HG03159 (cell line): Measurements from ENCODE around the gene AIMP1.
"Not testable (repeated sequence)": the region's sequence is repeated elsewhere in the genome, so short reads cannot be mapped to it uniquely, and the experiment has no call there.

Experiments
- ATAC-seq: cut with Tn5 transposase; IDR thresholded peaks from one replicate; pipeline ENCODE4 v1.9.1; 2021; ENCODE audit warnings: mild to moderate bottlenecking, moderate library complexity; ENCODE audit not compliant: unreplicated experiment

Gene AIMP1

DNA sequence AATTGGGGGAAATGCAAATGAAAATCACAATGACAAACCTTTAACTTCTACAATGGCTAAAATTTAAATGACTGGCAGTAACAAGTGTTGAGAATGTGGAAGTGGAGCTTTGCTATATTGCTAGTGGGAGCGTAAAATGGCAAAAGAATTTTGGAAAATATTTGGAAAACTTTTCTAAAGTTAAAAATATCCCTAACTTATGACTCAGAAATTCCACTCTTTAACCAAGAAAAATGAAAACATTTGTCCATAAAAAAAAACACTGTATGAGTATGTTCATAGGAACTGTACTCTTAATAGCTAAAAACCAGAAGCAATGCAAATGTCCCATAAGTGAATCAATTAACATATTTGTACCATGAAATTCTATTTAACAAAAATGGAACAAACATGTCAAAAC, 4.0 kb upstream of the AIMP1 start:
- ATAC-seq = no peak

DNA sequence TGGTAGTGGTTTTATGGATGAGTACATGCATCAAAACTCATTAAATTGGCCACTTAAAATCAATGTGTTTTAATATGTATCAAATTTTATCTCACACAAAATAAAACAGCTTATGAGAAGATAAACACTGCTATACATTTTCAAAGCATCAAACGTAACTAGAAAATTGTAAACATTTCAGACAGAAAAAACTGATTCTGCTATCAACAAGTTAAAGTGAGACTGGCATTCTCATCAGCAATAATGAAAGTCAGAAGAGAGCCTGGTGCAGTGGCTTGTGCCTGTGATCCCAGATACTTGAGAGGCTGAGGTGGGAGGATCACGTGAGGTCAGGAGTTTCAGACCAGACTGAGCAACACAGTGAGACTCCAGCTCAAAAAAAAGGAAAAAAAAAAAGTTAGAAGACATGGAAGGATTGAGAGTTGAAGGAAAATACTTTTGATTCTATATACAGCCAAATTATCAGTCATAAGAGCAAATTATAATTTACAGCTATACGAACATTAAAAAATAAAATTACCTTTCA, 3.3 kb upstream of the AIMP1 start:
- ATAC-seq = no peak

DNA sequence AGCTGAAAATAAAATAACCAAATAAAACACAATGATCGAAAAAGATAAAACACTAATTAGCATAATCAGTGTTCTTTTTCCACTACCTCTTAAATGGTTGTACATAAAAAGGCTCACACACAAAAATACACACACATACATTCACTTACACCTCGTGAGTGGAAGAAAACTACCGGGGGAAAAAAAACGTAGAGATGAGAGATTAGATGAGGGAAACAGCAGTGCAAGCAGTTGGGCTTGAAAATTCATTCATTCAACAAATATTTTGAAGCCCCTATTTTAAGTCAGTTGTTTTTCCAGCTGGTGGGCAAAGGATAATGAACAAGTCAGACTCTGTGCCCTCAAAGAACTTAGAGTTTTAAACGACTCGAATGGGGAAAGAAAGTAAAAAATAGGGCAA, 1.4 kb upstream of the AIMP1 start:
- no peak for ATAC-seq

DNA sequence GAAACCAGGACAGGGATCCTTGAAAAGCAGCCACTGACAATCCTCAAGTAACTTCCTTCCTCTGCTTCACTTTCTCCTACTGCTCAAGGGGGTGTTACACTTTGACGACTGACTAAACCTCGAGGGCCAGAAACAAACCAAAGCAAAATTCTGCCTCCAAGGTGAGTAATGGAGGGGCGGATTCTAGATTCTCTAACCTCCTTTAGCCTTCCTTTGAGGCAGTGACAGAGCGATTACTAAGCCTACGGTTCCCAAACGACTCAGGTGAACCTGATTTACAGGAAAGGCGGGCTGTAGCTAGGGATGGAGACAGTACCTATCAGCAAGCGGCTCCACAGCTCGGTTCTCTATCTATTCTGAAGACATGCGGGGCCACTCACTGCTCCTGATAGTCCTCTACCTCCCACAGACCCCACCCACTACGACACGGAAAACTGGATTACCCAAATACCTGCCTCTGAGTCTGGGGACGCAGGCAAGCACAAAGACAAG, 828 bp upstream of the AIMP1 start:
- peak; percentile 22 for ATAC-seq

DNA sequence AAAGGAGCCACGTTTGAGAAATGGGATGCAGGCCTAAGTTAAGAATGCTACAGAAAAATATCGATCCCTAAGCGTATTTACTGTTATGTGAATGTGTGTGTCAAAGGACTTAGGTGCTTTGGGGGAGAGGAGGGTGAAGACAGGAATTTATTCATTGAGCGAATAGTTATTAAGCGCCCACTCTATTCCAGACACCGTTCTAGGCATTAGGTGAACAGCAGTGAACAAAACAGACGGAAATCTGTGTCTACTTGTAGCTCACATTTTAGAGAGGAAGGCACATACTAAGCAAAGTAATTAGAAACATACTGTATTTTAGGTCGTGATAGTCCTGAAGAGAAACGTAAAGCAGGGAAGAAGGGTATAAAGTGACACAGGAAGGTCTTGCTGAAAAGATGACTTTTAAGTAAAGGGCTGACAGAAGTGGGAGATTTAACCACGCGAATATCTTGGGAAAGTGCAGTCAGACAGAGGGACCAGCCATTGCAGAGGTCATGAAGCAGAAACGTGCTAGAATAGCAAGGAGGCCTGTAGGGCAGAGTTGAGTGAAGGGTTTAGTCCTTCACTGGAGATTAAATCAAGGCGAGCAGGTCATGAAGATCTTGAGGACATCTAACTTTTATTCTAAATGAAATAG, 541 bp downstream of the AIMP1 start:
- peak; percentile 1 for ATAC-seq

DNA sequence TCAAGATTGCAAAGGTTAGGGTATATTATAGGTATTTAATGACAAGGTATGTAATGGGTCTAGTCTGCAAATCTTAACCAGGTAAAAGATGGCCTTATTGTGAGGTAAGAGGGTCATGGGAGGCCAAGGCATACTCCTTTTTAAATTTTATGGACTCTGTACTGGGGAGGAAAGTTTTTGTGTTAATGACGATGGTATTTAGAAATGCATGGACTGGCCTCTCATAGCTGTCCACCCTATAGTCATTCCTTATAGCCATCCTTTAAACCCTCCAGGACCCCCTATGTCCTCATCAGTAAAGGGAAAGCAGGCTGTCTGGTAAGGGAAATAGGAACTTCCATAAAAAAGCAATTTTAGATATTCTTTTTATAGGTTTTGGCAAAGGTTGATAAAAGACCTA, 1.5 kb downstream of the AIMP1 start:
- ATAC-seq = no peak

DNA sequence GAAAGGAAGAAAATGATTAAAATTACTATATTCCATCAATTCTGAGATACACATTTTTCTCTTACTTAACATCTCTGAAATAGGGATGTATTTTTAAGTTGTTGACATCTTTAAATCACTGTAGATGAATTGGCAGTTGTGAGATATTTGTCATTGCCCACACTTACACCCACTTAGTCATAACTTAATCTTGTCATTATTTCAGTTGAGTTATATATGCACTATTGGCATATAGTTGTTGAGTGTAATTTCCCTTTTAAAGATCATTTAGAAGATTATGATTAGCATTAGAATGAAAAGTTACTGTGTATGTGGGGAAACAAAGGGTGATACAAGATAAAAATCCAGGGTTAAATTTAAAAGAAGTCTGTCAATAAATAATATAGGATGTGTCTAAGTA, 2.2 kb downstream of the AIMP1 start:
- no peak for ATAC-seq

DNA sequence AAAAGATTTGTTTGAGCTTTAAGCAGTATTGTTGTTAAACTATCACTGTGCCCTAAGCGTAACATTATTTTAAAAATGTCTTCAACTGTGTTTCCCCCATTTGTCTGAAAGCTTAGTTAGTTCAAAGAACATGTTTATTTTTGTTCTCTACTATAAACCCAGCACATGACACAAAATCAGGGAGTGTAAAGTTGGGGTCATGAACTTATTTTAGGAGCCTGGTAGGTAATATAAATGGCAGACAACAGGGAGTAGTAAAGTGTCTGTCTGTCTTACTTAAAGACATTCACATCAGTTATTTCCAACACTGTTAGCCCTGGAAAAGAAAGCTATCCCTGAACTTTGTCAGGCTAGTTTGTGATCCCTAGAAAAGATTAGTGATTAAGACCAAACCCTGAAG, 3.9 kb downstream of the AIMP1 start:
- ATAC-seq = no peak

DNA sequence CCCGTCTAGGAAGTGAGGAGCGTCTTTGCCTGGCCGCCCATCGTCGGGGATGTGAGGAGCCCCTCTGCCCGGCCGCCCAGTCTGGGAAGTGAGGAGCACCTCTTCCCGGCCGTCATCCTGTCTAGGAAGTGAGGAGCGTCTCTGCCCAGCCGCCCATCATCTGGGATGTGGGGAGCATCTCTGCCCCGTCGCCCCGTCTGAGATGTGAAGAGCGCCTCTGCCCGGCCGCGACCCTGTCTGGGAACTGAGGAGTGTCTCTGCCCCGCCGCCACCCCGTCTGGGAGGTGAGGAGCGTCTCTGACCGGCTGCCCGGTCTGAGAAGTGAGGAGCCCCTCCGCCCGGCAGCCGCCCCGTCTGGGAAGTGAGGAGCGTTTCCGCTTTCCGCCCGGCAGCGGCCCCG, 4.8 kb downstream of the AIMP1 start:
- not testable (repeated sequence) for ATAC-seq

DNA sequence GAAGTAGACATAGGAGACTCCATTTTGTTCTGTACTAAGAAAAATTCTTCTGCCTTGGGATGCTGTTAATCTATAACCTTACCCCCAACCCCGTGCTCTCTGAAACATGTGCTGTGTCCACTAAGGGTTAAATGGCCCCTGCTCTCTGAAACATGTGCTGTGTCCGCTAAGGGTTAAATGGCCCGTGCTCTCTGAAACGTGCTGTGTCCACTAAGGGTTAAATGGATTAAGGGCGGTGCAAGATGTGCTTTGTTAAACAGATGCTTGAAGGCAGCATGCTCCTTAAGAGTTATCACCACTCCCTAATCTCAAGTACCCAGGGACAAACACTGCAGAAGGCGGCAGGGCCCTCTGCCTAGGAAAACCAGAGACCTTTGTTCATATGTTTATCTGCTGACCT, 5.5 kb downstream of the AIMP1 start:
- ATAC-seq = not testable (repeated sequence)

DNA sequence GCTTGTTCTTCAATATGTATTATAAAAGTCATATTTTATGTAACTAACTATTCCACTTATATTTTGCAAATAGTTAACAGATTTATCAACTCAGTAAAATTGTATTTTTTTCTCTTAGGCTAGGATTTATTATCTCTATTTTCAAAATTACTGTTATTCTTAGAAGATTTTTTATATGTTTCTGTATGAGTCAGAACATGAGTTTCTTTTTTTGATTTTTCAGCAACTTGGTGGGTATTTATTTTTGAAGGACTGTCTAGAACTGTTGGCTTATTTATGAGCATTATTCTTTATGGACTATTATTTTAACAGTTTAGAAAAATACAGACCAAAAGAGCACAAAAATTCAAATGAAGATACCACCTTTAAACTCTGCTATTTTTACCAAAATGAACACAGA, 6.8 kb downstream of the AIMP1 start:
- ATAC-seq = no peak

DNA sequence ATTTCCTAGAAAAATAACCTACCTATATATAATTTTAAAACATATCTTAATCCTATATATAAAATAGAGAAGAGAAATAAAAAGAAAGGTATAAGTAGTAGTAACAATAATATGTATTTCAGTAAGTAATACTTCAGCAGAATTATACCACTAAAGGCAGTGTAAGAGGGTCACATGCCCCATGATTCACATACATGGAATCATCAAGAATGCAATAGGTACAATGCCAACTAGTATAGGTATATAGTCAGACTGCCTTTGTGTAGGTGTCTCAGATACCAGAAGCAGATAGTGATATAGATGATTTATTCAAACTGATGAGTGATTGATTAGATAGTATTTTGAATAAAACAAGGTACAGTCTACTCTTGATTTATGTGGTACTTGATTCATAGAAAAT, 9.4 kb downstream of the AIMP1 start:
- ATAC-seq = no peak

DNA sequence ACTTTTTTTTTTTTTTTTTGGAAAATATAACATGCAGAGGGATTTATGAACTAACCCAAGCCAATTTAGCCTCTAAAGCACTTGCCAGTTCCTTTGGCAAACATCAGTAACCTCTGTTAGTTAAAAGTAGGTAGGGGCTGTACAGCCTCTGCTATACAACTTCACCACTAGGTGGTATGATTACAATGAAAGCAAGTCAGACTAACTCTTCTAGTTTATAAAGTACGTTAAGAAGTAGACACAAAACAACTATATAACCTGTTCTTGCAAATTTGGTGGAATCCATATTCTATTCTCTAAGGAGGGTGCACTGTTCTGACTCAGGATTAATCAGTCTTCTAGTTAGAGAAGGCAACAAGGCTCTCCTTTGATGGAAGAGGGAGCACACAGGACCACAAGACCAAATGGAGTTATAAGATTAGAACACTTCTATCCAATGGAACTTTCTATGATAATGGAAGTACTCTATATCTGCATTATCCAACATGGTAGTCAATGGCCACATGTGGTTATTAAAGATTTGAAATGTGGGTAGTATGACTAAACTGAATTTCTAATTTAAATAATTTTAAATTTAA, 12.8 kb downstream of the AIMP1 start:
- ATAC-seq = peak; percentile 92

DNA sequence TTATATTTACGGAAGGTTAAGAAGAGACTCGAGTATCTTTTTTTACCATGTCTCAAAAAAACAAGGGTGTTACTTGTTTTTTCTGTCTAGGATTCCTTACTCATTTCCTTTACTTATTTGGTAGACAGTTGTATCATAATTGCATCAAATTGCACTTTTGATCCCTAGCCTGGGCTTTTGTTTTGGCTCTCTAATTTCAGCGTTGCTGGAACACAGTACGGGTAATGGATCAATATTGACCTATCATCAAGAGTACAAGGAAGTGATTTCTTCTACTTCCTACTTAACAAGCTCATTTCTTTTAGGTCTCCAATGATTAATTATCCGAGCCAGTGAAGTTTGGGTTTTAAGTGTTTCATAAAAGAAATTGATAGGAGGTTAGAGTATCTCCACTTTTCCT, 16.8 kb downstream of the AIMP1 start:
- ATAC-seq = no peak

DNA sequence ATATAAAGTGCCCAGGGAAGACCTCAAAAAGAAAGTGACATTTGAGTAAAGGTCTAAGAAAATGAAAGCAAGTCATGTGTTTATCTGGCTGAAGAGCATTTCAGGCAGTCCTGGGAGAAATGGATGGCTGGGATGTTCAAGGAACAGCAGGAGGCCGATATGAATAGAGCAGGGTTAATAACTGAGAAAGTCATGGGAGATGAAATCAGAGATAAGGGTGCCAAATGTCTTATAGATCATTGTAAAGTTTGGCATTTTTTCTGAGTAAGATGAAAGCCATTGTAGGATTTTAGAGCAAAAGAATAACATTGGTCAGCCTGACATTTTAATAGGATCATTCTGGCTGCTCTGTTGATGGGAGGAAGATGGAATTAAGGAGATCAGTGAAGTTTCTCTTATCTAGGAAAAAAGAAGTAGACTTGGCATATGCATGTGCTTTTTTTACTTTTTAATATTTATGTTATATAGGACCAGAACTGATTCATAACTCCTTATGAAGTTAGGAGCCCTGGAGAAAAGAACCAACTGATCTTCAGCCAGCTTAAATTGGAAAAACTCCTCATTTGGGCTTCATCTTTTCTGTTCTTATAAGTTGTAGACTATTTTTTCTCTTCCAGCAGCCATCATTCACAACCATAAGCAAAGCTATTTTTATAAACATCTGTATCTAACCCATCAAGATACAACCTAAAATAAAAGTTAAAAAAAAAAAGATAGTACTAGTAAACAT, 18.6 kb downstream of the AIMP1 start:
- ATAC-seq = no peak

DNA sequence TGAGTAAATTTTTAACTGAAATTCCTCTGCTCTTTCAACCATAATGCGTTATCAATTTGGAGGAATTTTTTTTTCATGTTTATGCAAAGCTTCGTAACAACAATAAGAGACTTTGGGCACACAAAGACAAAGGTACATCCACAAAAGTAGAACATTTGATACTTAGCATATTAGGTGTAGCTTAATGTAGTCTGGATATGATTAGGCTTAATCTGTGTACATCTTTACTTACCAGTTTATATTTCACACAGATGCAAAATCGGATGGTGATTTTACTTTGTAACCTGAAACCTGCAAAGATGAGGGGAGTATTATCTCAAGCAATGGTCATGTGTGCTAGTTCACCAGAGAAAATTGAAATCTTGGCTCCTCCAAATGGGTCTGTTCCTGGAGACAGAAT, 20.3 kb downstream of the AIMP1 start:
- ATAC-seq = no peak

DNA sequence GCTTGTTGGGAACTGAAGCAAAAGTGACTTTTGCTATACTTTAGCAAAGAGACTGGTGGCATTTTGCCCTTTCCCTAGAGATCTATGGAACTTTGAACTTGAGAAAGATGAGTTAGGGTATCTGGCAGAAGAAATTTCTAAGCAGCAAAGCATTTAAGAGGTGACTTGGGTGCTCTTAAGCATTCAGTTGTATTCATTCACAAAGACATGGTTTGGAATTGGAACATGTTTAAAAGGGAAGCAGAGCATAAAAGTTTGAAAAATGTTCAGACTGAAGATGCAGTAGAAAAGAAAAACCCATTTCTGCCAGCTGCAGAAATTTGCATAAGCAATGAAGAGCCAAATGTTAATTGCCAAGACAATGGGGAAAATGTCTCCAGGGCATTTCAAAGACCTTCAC, 21.6 kb downstream of the AIMP1 start:
- ATAC-seq = no peak

DNA sequence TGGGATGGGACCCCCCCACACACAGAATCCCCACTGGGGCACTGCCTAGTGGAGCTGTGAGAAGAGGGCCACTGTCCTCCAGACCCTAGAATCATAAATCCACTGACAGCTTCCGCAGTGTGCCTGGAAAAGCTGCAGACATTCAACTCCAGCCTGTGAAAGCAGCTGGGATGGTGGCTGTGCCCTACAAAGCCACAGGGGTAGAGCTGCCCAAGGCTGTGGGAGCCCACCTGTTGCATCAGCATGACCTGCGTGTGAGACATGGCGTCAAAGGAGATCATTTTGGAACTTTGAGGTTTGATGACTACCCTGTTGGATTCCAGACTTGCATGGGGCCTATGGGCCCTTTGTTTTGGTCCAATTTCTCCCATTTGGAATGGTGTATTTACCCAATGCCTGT, 22.3 kb downstream of the AIMP1 start:
- no peak for ATAC-seq

DNA sequence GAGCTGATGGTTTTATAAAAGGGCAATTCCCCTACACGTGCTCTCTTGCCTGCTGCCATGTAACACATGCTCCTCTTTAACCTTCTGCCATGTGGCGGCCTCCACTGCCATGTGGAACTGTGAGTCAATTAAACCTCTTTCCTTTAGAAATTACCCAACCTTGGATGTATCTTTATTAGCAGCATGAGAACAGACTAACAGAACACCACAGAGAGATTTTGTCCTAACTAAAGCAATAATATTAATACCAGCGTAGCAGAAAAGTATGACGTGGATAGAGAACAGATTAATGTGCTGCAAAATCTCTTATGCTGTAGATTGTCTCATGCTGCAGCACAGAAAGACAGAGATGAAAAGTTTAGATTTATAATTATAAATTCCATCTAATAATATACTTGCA, 23.1 kb downstream of the AIMP1 start:
- no peak for ATAC-seq

DNA sequence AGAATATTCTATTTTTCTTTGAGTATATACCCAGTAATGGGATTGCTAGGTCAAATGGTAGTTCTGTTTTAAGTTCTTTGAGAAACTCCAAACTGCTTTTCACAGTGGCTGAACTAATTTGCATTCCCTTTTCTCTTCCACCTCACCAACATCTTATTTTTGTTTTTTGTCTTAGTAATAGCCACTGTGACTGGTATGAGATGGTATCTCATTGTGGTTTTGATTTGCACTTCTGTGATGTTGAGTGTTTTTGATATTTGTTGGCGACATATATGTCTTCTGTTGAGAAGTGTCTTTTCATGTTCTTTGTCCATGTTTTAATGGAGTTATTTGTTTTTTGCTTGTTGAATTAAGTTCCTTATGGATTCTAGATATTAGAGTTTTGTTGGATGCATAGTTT, 24.4 kb downstream of the AIMP1 start:
- no peak for ATAC-seq

DNA sequence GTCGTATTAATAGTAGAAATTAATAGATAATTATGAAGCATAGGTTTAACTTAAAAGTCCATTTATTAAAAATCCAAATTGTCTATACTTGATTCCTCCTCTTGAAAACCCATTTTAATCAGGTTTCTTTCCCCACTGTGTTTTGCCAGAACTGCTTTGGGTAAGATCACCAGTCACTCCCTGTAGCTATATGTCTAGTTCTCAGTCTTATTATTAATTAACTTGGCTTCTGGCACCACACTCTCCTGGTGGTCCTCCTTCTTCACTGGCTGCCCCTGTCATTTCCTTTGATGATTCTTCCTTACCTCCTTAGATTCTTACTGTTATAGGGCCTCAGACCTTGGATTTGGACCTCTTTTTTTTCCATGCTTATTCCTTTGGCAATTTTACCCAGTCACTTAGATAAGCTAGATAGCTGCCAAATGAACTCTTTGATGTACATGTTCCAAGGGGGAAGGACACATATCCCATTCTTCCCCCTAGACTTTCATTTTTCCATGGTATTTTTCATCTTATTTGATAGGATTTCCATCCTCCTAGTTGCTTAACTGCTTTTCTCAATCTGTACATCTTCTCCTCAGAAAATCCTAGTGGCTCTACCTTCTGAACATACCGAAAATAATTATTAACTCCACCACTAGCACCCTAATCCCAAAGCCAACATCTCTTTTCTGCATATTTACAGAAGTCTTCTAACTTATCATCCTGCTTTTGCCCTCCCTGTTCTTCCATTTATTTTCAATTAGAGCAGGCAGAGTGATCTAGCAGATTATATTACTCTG, 27.7 kb downstream of the AIMP1 start:
- no peak for ATAC-seq

DNA sequence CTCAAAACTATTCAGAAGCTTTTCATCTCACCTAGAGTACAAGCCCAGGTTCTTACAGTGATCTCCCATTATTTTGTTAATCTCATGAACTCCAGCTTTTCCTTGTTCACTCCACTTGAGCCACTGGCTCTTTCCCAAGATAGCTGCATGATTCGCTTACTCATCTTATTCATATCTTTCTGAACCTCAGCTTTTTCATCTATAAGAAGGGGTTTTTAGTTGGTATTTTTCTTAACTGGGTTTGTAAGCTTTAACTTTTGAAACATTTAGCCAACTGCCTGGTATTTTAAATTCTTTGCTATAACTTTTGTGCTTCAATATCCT, 28.3 kb downstream of the AIMP1 start:
- ATAC-seq = no peak
